CD4-positive, alpha-beta T cell treated with Interleukin-17A for 4 hours (primary cell): ENCODE results near the gene LRRC37B.
A peak's percentile ranks its signal among the peaks of the same experiment; 100 is the strongest.
"Not testable (repeated sequence)": the region's sequence is repeated elsewhere in the genome, so short reads cannot be mapped to it uniquely, and the experiment has no call there.

ENCODE experiments used
- DNase-seq: peaks from one replicate; pipeline ENCODE4 v3.0.0-alpha.2; 2020; ENCODE audit warnings: mixed read lengths

The LRRC37B gene

GRCh38 chr17:32006957-32007462, at the start of gene LRRC37B:
LRRC37B (plus strand) TSS chr17:32007383; CDS start chr17:32021393, 14,010 bp downstream.
- DNase-seq: peak; percentile 91

DNA sequence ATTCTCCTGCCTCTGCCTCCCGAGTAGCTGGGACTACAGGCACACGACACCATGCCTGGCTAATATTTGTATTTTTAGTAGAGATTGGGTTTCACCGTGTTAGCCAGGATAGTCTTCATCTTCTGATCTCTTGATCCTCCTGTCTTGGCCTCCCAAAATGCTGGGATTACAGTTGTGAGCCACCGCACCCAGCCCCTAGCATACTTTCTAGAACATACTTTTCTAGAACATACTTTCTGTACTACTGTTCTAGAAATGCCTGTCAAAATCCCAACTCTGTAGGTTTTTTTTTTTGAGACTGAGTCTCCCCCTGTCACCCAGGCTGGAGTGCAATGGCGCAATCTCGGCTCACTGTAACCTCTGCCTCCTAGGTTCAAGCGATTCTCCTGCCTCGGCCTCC, 43.1 kb upstream of the LRRC37B start:
- DNase-seq: not testable (repeated sequence)

DNA sequence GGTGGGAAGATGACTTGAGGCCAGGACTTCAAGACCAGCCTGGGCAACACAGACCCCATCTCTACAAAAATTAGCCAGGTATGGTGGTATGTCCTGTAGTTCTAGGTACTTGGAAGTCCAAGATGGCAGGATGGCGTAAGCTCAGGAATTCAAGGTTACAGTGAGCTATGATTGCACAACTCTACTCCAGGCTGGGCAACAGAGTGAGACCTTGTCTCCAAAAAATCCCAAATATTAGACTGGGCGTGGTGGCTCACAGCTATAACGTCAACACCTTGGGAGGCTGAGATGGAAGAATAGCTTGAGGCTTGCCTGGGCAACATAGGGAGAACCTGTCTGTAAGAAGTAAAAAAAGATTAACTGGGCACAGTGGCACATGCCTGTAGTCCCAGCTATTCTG, 39.5 kb upstream of the LRRC37B start:
- DNase-seq: no peak

DNA sequence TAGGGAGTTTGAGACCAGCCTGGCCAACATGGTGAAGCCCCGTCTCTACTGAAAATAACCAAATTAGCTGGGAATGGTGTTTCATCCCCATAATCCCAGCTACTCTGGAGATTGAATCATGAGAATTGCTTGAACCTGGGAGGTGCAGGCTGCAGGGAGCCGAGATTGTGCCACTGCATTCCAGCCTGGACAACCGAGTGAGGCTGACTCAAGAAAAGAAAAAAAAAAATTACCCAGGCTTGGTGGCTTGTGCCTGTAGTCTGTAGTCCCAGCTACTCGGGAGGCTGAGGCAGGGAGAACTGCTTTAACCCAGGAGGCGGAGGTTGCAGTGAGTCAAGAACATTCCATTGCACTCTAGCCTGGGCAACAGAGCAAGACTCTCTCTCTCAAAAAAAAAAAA, 36.8 kb upstream of the LRRC37B start:
- not testable (repeated sequence) for DNase-seq

GRCh38 chr17:31974269-31975071, 32.7 kb upstream of the LRRC37B start:
- not testable (repeated sequence) for DNase-seq

DNA sequence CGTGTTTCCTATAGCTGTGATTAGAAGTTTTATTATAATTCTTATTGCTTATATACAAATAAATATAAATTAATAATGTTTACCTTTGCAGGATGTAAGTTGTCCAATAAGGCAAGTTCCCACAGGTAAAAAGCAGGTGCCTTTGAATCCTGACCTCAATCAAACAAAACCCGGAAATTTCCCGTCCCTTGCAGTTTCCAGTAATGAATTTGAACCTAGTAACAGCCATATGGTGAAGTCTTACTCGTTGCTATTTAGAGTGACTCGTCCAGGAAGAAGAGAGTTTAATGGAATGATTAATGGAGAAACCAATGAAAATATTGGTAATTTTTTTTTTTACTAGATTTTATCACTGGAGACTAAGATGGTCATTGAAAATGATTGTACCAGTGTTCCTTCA, 31.8 kb upstream of the LRRC37B start:
- not testable (repeated sequence) for DNase-seq

- not testable (repeated sequence) for DNase-seq
Observed at GRCh38 chr17:31991821-31992220, 15.4 kb upstream of the LRRC37B start.

DNA sequence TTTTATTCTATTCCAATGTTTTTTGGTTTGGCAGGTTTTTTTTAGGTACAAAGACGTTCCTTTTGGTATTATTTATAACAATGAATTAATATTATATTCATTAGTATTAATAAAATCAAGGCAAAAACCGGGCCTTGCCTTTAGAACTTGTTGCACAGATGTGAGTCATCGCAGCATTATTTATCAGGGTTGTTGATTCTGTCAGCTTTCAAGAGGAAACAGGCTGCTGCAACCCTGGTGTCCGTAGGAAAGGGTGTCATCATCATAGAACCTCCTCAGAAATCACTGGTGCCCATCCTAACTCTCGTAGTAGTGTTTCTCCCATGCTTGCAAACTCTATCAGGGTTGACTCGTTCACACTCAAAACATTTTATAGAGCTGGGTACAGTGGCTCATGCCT, 10.2 kb upstream of the LRRC37B start:
- no peak for DNase-seq

DNA sequence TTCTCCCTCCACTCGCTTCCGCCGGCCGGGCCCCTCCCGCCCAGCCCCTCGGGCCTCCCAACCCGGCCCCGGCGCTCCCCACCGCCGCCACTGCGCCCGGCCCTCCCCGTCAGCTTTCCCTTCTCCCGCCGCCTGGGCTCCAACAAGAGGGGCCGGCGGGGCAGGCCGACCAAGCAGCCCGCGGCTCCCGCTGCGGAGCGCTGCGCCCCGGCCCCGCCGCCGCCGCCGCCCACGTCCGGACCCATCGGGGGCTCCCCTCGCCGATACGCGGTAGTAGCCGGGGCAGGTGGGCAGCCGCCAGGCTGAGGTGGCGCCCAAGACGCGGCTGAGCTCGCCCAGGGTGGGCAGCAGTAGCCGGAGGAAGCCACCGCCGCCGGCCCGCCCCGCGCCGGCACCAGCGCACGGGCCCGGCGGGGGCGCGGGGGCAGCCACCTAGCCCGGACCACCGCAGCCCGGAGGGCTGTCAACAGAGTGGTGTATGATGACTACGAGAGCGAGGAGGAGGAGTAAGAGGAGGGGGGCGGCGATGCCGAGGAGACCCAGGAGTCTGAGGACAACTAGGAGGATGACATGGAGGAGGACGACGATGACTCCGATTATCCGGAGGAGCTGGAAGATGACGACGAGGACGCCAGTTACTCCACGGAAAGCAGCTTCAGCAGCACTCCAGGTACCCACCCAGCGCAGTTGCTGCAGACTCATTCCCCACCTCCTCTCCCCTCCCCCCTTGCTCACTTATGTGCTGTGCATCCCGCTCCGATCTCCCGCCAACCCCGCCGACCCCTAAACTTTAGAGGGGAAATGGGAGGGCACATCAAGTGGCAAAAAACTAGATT, 498 bp downstream of the LRRC37B start:
- peak; percentile 56 for DNase-seq

DNA sequence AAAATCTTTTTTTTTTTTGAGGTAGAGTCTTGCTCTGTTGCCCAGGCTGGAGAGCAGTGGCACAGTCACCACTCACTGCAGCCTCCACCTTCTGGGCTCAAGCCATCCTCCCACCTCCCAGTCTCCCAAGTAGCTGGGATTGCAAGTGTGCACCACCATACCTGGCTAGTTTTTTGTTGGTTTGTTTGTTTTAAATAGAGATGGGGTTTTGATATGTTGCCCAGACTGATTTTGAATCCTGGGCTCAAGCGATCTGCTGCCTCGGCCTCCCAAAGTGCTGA, 2.0 kb downstream of the LRRC37B start:
- DNase-seq: no peak

- DNase-seq: no peak
Observed at GRCh38 chr17:32010114-32010513, 2.9 kb downstream of the LRRC37B start.

DNA sequence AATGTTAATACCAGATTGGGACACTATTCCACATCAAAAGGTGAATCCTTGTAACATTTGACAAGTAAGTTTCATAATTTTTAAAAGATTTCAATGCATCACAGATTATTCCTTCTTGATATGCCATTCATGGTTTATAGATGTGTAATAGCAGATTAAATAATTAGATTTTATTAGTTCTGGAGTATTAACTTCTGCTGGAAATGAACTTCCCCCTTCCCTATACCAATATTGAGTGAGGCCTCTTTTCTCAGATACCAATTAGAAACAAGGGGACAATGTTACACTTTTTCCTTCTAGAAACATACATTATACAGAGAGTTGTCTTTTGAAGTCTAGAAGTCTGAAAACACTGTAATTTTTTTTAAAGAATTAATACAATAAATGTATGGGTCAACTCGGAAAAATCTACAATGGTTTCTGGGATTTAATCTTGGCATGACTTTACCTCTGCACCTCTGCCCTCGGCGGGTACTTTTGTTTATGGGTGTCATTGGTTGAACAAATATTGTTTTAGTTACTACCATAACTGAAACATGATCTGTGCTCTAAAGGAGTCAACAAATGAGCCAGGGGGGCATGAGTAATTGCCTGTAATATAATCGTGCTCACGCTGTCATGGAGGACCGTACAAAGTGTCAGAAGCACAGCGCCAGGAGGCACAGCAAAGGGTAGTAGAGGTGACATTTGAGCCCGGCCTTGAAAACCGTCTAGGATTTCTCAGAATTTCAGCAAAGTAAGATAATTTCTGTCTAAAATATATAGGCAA, 8.2 kb downstream of the LRRC37B start:
- DNase-seq: no peak

DNA sequence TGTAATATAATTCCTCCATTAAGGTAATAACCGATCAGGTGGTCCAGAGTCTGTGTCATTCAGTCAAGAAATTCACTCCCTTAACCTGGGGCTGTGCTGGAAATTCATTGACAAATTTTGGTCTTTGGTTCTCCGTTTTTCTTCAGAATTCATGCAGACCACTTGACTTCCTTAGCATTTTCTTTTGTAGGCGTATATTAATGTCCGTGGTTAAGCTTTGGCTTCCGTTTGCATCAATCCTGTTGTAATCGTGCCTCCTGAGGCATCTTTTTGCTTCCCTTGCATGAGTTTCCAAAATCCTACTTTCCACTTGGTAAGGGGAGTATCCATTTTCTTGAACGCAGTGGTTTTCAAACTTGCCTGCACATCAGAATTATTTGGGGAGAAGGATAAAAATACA, 9.0 kb downstream of the LRRC37B start:
- no peak for DNase-seq

GRCh38 chr17:32019228-32019627, 12.0 kb downstream of the LRRC37B start:
- DNase-seq: no peak

DNA sequence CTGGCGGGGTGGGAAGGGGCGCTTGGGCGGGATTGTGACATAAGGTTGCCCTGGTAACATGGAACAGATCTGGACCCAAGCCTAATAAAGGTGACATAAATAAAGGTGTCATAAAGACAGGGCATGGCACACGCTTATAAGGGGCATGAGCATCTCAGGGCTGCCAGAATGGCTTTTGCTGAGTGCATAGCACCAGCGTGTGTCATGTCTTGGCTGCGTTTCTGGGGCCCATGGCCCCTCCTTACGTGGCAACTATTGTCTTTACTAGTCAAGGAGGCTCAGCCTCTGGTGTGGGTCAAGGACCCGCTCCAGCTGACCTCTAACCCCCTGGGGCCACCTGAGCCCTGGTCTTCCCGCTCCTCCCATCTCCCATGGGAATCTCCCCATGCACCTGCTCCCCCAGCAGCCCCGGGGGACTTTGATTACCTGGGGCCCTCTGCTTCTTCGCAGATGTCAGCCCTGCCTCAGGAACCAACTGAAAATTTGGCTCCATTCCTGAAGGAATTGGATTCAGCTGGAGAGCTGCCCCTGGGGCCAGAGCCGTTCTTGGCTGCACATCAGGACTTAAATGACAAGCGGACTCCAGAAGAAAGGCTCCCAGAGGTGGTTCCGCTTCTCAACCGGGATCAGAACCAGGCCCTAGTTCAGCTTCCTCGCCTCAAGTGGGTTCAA, 13.9 kb downstream of the LRRC37B start:
- no peak for DNase-seq

DNA sequence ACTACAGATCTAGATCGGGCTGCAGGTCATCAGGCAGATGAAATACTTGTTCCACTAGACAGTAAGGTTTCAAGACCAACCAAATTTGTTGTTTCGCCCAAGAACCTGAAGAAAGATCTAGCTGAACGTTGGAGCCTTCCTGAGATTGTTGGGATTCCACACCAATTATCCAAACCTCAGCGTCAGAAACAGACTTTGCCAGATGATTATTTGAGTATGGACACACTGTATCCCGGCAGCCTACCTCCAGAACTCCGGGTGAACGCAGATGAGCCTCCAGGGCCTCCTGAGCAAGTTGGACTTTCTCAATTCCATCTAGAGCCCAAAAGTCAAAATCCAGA, 14.4 kb downstream of the LRRC37B start:
- DNase-seq: no peak

DNA sequence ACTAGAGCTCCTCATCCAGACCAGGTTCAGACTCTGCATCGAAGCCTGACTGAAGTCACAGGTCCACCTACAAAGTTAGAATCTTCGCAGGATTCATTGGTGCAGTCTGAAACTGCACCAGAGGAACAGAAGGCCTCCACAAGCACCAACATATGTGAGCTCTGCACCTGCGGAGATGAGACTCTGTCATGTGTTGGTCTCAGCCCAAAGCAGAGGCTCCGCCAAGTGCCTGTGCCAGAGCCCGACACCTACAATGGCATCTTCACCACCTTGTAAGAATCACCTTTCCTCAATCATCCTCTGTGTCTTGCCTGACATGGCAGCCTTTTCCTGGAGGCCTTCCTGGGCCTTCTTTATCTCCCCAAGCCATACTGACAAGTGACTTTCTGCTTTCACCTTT, 15.4 kb downstream of the LRRC37B start:
- DNase-seq: not testable (repeated sequence)

- not testable (repeated sequence) for DNase-seq
Observed at GRCh38 chr17:32027271-32027670, 20.1 kb downstream of the LRRC37B start.

- no peak for DNase-seq
Observed at GRCh38 chr17:32033223-32033622, 26.0 kb downstream of the LRRC37B start.

GRCh38 chr17:32033812-32034211, 26.6 kb downstream of the LRRC37B start:
- DNase-seq: not testable (repeated sequence)

GRCh38 chr17:32040246-32040645, 33.1 kb downstream of the LRRC37B start:
- not testable (repeated sequence) for DNase-seq

DNA sequence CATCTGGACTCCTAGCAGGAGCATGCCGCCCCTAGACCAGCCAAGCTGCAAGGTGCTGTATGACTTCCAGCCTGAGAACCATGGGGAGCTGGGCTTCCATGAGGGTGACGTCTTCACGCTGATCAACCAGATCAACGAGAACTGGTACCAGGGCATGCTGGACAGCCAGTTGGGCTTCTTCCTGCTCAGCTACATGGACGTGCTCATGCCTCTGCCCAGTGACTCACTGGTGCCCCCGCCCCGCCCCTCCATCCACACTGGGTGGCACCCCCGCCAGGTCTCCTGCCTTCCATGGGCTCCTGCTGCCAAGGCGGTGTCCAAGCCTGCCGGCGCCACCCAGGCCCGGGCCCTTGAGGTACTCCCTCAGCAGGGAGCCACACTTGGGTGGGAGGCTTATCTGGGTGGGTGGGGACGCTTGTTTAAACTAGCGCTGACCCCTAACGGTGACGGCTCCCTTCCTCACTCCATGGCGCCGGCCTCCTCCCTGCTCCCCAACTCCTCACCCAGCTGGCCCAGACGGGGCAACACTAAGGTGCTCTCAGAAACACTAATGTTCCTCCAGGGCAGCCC, 34.2 kb downstream of the LRRC37B start:
- not testable (repeated sequence) for DNase-seq
